Measurements from ENCODE around the gene ADISSP.
"Not testable (repeated sequence)": the region's sequence is repeated elsewhere in the genome, so short reads cannot be mapped to it uniquely, and the experiment has no call there.

The ADISSP gene

GRCh38 chr20:3797592-3798372 is 30.2 kb upstream of the ADISSP start:
- DNase-seq: no peak

DNA sequence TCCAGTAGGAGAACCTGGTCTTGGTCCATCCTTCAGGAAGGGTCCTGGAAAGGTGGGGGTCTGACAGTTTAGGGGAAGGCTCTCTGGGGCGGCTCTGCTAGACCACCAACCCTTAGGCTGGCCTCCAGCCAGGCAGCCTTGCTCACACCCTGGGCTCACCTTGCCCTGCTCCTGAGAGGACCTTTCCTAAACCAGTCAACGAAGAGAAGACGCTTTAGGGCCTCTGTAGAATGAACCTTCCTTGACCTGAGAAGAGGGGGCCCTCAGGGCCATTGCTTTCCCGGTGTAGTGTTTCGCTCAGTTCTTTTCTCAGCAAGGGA is 29.6 kb upstream of the ADISSP start:
- DNase-seq: no peak

DNA sequence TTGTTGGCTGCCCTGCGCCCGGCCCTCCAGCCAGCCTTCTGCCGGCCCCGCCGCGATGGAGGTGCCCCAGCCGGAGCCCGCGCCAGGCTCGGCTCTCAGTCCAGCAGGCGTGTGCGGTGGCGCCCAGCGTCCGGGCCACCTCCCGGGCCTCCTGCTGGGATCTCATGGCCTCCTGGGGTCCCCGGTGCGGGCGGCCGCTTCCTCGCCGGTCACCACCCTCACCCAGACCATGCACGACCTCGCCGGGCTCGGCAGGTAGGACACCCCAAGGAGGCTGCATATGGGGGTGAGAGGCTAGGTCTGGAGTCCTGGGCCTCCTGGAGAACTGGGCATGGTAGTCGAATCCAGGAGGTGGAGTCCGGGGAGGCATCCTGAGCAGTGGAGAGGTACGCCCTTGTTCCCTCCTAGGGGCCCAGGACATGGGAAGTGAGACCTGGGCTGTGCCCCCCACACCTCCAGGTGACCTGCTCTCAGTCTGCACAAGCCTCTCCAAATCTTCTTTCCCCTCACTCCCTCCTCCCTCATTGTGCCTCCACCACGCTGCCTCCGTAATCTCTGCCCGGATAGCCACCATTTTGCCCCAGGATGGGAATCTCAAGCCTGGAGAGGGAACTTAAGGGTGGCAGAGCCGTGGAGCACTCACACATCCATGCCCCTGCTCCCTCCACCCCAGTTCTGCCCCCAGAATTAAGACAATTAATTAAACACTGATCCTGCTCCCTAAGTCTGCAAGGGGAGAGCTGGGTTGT is 29.1 kb upstream of the ADISSP start:
- DNase-seq: no peak

- DNase-seq: peak; percentile 87
These were observed 28.2 kb upstream of the ADISSP start, which contains the start of gene CDC25B for GRCh38 chr20:3795511-3796468. Gene CDC25B (plus strand): TSS chr20:3796310. CDS start chr20:3796532, 222 bp downstream.

GRCh38 chr20:3794701-3795420 is 27.3 kb upstream of the ADISSP start:
- DNase-seq: no peak

- not testable (repeated sequence) for DNase-seq
These were observed 26.6 kb upstream of the ADISSP start for GRCh38 chr20:3794168-3794567.

DNA sequence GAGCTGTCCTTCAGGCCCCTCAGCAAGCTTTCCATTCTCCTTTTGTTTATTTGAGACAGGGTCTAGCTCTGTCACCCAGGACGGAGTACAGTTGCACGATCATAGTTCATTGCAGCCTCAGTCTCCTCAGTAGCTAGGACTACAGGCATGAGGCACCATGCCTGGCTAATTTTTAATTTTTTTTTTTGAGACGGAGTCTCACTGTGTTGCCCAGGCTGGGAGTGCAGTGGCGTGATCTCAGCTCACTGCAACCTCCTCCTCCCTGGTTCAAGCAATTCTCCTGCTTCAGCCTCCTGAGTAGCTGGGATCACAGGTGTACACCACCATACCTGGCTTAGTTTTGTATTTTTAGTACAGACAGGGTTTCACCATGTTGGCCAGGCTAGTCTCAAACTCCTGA is 21.6 kb upstream of the ADISSP start:
- DNase-seq: not testable (repeated sequence)

GRCh38 chr20:3788685-3789155 is 21.2 kb upstream of the ADISSP start:
- DNase-seq: no peak

- DNase-seq: no peak
These were observed 19.9 kb upstream of the ADISSP start for GRCh38 chr20:3787324-3788014.

GRCh38 chr20:3786665-3787323 is 19.2 kb upstream of the ADISSP start, which contains the start of gene CENPB:
Gene CENPB (minus strand): TSS chr20:3786740. CDS start chr20:3786483, 257 bp downstream.
- DNase-seq: peak; percentile 62

GRCh38 chr20:3786126-3786484 is 18.6 kb upstream of the ADISSP start:
- no peak for DNase-seq

- DNase-seq: no peak
These were observed 17.9 kb upstream of the ADISSP start for GRCh38 chr20:3785240-3786125.

DNA sequence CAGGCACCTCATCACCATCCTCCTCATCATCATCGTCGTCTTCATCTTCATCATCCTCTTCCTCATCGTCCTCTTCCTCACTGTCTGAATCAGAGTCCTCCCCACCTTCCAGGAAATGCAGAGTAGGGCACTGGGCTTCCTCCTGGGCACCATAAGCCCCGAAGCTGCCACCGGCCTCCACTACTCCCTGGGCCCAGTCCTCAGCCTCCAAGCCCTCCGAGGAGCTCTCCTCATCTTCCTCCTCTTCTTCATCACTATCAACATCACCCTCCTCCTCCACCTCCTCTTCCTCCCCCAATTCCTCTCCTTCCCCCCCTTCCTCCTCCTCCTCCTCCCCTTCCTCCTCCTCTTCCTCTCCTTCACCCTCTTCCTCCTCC is 17.3 kb upstream of the ADISSP start:
- no peak for DNase-seq

DNA sequence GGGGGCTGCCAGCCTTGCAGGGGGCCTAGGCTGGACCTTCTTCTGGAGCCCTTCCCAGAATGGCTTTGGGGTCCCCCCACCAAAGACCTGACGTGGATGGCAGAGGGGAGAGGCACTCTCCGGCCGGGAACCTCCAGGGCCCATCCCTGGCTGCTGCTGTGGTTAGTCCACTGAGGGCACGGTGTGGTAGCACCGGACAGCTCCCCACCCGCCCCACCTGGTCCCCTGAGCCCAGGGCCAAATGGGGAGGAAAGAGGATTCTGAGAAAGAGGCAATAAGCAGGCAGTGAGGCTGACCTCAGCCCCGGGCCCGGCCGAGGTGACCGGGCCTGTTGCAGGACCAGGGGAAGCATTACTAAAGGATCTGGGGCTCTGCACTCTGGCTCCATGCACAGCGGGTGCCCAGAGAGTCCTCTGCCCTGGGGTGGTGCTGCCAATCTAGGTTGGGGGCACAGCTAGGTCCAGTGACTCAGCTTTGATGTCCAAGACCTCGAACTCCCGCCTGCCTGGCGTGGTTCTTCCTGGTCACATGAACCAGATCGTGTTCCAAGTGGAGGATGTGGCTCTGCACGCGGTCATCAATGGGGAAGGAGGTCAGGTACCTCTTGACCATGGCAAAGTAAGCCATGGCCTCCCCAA is 16.8 kb upstream of the ADISSP start:
- DNase-seq: no peak

DNA sequence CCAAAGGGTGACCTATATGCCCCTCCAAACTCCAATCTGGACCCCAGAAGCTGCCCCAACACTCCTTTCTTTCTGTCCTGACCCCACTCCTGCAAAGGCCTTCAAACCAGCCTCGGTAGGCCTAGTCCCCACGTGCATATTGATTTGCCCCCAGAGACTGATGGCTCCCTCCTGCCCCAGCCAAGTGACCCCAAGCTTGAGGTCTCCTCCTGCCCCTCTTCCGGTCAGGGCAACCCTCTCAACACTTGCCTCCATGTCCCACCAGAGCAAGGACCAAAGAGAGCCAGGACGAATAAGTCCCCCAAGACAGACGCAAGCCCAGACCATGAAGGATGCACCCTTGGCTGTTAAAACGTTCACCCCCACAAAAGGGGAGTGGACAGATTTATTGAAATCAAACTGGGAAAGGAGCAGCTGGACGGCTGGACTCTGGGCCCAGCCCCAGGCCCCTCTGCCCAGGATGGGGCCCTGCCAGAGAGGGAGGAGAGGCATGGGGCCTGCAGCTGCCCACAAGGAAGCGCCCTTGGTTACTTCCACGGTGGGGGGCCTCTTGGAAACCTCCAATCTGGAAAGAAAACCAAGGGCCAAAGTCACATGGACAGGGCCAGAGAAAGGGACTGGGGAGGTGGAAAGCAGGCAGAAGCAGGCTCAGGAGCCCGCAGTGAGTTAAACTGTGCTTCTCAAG is 16.1 kb upstream of the ADISSP start:
- DNase-seq: no peak

GRCh38 chr20:3783068-3783489 is 15.5 kb upstream of the ADISSP start:
- DNase-seq: no peak

DNA sequence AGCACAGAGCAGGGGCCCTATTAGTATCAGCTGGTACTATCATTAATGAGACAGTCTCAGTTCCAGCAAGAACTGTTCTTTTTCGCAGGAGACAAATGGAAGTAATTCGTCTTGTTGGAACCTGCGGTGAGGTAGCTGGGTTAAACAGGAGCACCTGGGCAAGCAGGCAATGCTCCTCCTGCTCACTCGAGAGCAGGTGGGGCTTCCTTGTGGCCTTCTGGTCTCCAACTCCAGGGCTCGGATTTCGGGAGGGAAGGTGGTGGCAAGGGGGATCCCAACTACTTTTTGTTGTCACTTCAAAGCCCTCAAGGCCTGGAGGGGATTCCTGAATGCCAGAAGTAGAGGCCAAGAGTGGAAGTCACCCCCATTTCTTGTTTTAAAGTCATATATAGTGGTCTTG is 15.0 kb upstream of the ADISSP start:
- no peak for DNase-seq

DNA sequence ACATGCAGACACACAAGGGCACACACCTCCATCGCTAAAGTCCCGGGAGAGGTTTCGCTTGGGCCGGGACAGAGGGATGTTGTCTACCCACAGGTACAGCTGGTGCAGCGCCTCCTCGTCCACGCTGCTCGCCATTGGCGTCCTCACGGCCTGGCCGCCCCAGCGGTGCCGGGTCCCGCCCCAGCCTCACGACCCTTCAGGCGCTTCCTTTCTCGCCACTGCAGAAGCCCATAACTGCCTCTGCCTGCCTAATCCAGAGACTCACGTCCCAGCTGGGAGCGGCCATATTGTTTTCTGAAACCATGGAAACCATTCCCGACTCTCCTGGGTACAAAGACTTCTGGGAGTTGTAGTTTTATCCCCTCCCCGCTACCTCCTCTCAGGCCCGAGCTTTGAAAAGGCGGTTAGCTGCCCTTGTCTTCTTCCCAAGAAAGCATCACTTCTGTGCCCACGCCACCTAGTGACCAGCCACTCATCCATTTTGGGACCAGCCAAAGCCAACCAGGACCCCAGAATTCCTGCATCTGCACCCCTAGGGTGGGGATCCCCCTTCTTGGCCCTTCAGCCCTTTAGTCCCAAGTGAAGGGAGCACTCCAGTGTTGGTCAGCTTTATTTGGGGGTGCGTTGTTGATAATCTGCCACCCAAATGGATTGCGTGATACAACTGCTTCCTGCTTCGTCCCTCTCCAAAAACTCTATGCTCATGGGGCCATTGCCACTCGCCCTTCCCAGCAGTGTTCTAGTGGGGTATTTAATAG is 13.8 kb upstream of the ADISSP start, which contains the start of gene SPEF1:
Gene SPEF1, minus strand, starts transcription at position 296 of the 758 bp plus-strand sequence. Its CDS starts 161 bp downstream, at position 135.
- peak; percentile 72 for DNase-seq
